OCI-LY7 (cell line): ENCODE data around the gene ZNF480. TPM values are rescaled to one million over a fixed set of nuclear protein-coding genes. Genes with fewer than 3 reads are reported as not detected.

Experiments
- BruUV-seq: library from RNA; stranded (reverse); fragments of 400-500 nt; replicated peaks from 2 replicates; lab custom pipeline; 2021; lab: Mats Ljungman, UMichigan
- CTCF ChIA-PET: fragments of 300-600 bp; sonication (Branson Sonifier 250); formaldehyde crosslinking; loops from one replicate; lab custom pipeline; 2022; ENCODE audit warnings: antibody characterized with exemption; ENCODE audit not compliant: unreplicated experiment; lab: Charles Lee
- POLR2A ChIA-PET: fragments of 300-600 bp; sonication (Branson Sonifier 250); formaldehyde crosslinking; loops from one replicate; lab custom pipeline; 2022; ENCODE audit warnings: antibody characterized with exemption; lab: Charles Lee
- DNase-seq: peaks from one replicate; pipeline ENCODE4 v3.0.0-alpha.2; 2015; ENCODE audit warnings: low spot score
- H2AFZ ChIP-seq: fragments of 200-600 bp; sonication (generic), shearing (Covaris generic); 2 replicates; pipeline ENCODE4 v1.6.1; 2014; ENCODE audit warnings: mild to moderate bottlenecking, antibody characterized with exemption, low read length, moderate library complexity
- H3K27ac ChIP-seq: fragments of 200-600 bp; sonication (generic); 2 replicates; pipeline ENCODE4 v1.5.1; 2014; ENCODE audit warnings: mixed run types, low read depth, mild to moderate bottlenecking, moderate library complexity, low read length, inconsistent platforms; ENCODE audit not compliant: poor library complexity, severe bottlenecking
- H3K36me3 ChIP-seq: fragments of 200-600 bp; sonication (generic); 2 replicates; pipeline ENCODE4 v1.6.1; 2014; ENCODE audit warnings: mild to moderate bottlenecking, antibody characterized with exemption, low read length, moderate library complexity, mixed read lengths; ENCODE audit not compliant: insufficient read depth
- H3K4me1 ChIP-seq: fragments of 200-600 bp; sonication (generic); 2 replicates; pipeline ENCODE4 v1.5.1; 2014; ENCODE audit warnings: mild to moderate bottlenecking, low read length; ENCODE audit not compliant: insufficient read depth, poor library complexity, severe bottlenecking
- H3K4me2 ChIP-seq: fragments of 200-600 bp; sonication (generic); 2 replicates; pipeline ENCODE4 v1.6.1; 2014; ENCODE audit warnings: mild to moderate bottlenecking, low read length
- H3K4me3 ChIP-seq: fragments of 200-600 bp; sonication (generic); 2 replicates; pipeline ENCODE4 v1.5.1; 2014; ENCODE audit warnings: mild to moderate bottlenecking, low read depth, low read length; ENCODE audit not compliant: poor library complexity, severe bottlenecking
- H3K79me2 ChIP-seq: fragments of 200-600 bp; sonication (generic); 2 replicates; pipeline ENCODE4 v1.6.1; 2016; ENCODE audit warnings: low read depth, mild to moderate bottlenecking, low read length, moderate library complexity, mixed read lengths; ENCODE audit not compliant: insufficient read depth
- H3K9me2 ChIP-seq: fragments of 200-600 bp; sonication (generic); 2 replicates; pipeline ENCODE4 v1.6.1; 2016; ENCODE audit warnings: mild to moderate bottlenecking, low read length, mixed read lengths; ENCODE audit not compliant: insufficient read depth
- H3K9me3 ChIP-seq: fragments of 200-600 bp; sonication (generic); 2 replicates; pipeline ENCODE4 v1.6.1; 2014; ENCODE audit warnings: mild to moderate bottlenecking, mixed run types, low read length, mixed read lengths
- H4K20me1 ChIP-seq: fragments of 200-600 bp; sonication (generic); 2 replicates; pipeline ENCODE4 v1.6.1; 2014; ENCODE audit warnings: mild to moderate bottlenecking, antibody characterized with exemption, low read length, moderate library complexity, mixed read lengths; ENCODE audit not compliant: insufficient read depth
- CTCF ChIP-seq: fragments of 200-600 bp; sonication (generic); conservative IDR thresholded peaks from 2 replicates; pipeline ENCODE4 v1.5.1; 2014; ENCODE audit warnings: mild to moderate bottlenecking, antibody characterized with exemption, low read length, moderate library complexity, mixed read lengths
- EZH2phosphoT487 ChIP-seq: fragments of 200-600 bp; sonication (generic); IDR thresholded peaks from 2 replicates; pipeline ENCODE4 v1.6.1; 2018; ENCODE audit warnings: low read depth, borderline replicate concordance, mild to moderate bottlenecking, mixed run types, antibody characterized with exemption, low read length, moderate library complexity, mixed read lengths
- intact Hi-C: fragments of 100-400 bp; cut with micrococcal nuclease; formaldehyde crosslinking; loops from one replicate; pipeline ENCODE4 v1.10.0; 2022; ENCODE audit not compliant: unreplicated experiment
- total RNA-seq, 2 experiments: library from RNA; depleted of rRNA in 1 of 2; stranded (reverse); fragments of >200 nt in 1 of 2; shearing (Covaris generic) in 1 of 2; gene quantifications; 2 replicates each; pipeline ENCODE4 v1.2.3, GENCODE V29; 2014 to 2022

Gene ZNF480
- total RNA-seq, 2 experiments from 2014 or later, result 12.0 to 15.5 TPM

GRCh38 chr19:52269338-52270261 lies 27.4 kb upstream of the ZNF480 start, which contains the start of gene ZNF766:
Gene ZNF766 (plus strand): TSS chr19:52269587. CDS start chr19:52269614, 27 bp downstream.
- ChIA-PET CTCF (no interaction called here), POLR2A (no interaction called here)
- H4K20me1 ChIP-seq, result no peaks in the 10 kb centered on the region
- peak within 1 kb of the TSS; percentile 91 for H3K4me3 ChIP-seq
- peak within 1 kb of the TSS; percentile 92 for H2AFZ ChIP-seq
- peaks cover 16% of the 10 kb centered on the region for H3K4me1 ChIP-seq
- BruUV-seq, result TSS peak; percentile 84
- H3K27ac ChIP-seq, result peak within 1 kb of the TSS; percentile 64
- H3K79me2 ChIP-seq, result peaks cover 51% of the 10 kb centered on the region
- no peaks in the 10 kb centered on the region for H3K9me2 ChIP-seq
- intact Hi-C loops, result no loop called here
- H3K4me2 ChIP-seq, result peak within 1 kb of the TSS; percentile 87
- peaks cover 16% of the 10 kb centered on the region for H3K9me3 ChIP-seq
- peaks cover 39% of the 10 kb centered on the region for H3K36me3 ChIP-seq
- TF ChIP-seq CTCF, result no peak
- no peak for TF ChIP-seq EZH2phosphoT487
- DNase-seq, result peak; percentile 95

GRCh38 chr19:52270266-52270885 lies 26.6 kb upstream of the ZNF480 start:
- Histone ChIP-seq H2AFZ (peak overlapping the region; percentile 92; the same call in 1 of the 2 replicates), H3K9me2 (no peaks in the 10 kb centered on the region), H3K4me1 (peaks cover 16% of the 10 kb centered on the region), H3K4me2 (peak overlapping the region; percentile 87), H3K79me2 (peaks cover 59% of the 10 kb centered on the region), H3K9me3 (peaks cover 21% of the 10 kb centered on the region), H3K27ac (peak overlapping the region; percentile 64), H4K20me1 (no peaks in the 10 kb centered on the region), H3K4me3 (peak overlapping the region; percentile 91), H3K36me3 (peaks cover 47% of the 10 kb centered on the region)
- intact Hi-C loops, result no loop called here
- no peak for DNase-seq
- BruUV-seq, result no TSS peak
- ChIA-PET CTCF (no interaction called here), POLR2A (no interaction called here)
- TF ChIP-seq CTCF (no peak), EZH2phosphoT487 (no peak)
